HG02610 (cell line): ENCODE data around the gene SYNPO2L.
"Not testable (repeated sequence)": the region's sequence is repeated elsewhere in the genome, so short reads cannot be mapped to it uniquely, and the experiment has no call there.

Experiments used
- ATAC-seq: cut with Tn5 transposase; IDR thresholded peaks from one replicate; pipeline ENCODE4 v1.9.1; 2021; ENCODE audit warnings: mild to moderate bottlenecking, moderate library complexity; ENCODE audit not compliant: unreplicated experiment

SYNPO2L gene, protein sequence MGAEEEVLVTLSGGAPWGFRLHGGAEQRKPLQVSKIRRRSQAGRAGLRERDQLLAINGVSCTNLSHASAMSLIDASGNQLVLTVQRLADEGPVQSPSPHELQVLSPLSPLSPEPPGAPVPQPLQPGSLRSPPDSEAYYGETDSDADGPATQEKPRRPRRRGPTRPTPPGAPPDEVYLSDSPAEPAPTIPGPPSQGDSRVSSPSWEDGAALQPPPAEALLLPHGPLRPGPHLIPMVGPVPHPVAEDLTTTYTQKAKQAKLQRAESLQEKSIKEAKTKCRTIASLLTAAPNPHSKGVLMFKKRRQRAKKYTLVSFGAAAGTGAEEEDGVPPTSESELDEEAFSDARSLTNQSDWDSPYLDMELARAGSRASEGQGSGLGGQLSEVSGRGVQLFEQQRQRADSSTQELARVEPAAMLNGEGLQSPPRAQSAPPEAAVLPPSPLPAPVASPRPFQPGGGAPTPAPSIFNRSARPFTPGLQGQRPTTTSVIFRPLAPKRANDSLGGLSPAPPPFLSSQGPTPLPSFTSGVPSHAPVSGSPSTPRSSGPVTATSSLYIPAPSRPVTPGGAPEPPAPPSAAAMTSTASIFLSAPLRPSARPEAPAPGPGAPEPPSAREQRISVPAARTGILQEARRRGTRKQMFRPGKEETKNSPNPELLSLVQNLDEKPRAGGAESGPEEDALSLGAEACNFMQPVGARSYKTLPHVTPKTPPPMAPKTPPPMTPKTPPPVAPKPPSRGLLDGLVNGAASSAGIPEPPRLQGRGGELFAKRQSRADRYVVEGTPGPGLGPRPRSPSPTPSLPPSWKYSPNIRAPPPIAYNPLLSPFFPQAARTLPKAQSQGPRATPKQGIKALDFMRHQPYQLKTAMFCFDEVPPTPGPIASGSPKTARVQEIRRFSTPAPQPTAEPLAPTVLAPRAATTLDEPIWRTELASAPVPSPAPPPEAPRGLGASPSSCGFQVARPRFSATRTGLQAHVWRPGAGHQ

DNA sequence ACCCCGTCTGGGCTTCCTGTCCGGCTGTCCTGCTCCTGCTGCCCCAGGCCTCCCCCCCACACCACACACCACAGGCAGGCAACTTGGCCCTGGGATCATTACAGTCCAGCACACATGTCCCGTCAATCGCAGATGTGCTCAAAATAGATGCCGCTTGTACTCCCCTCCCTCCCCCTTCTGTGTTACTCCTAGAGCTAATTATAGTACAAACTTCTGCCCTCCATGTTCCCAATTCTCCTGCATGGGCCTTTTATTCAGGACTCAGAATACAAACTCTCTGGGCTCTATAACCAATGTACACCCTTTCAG, at the start of gene SYNPO2L:
Gene SYNPO2L (minus strand): TSS at position 40 of the 309 bp plus-strand sequence. CDS start 107 bp downstream, outside the sequence.
- no peak for ATAC-seq

DNA sequence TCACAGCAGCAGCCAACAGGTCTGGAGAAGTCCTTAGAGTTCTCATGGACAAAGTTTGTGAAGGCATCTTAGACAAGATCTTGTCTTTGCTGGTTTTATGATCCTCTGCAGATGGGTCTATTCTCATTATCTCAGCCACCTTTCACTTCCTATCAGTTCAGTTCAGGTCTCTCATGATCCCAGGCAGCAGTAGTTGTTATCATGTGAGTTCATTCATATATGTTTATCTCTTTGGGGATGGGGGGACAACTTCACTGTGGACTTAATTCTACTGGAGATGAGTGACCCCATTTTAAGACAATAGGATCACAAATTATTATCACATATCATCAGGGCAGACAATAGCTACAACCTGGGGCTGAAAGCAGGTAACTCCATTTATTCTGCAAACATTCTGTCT, 48.1 kb upstream of the SYNPO2L start:
- ATAC-seq = not testable (repeated sequence)

GRCh38 chr10:73698819-73699218, 43.0 kb upstream of the SYNPO2L start:
- not testable (repeated sequence) for ATAC-seq

- not testable (repeated sequence) for ATAC-seq
Measured at GRCh38 chr10:73697675-73698159, 41.9 kb upstream of the SYNPO2L start, which contains the start of gene AGAP5. Gene AGAP5 (minus strand): TSS chr10:73698109. CDS start chr10:73697755, 354 bp downstream.

GRCh38 chr10:73695302-73695701, 39.5 kb upstream of the SYNPO2L start:
- not testable (repeated sequence) for ATAC-seq

GRCh38 chr10:73690755-73691154, 34.9 kb upstream of the SYNPO2L start:
- not testable (repeated sequence) for ATAC-seq

- ATAC-seq = not testable (repeated sequence)
Measured at GRCh38 chr10:73689596-73689995, 33.8 kb upstream of the SYNPO2L start.

DNA sequence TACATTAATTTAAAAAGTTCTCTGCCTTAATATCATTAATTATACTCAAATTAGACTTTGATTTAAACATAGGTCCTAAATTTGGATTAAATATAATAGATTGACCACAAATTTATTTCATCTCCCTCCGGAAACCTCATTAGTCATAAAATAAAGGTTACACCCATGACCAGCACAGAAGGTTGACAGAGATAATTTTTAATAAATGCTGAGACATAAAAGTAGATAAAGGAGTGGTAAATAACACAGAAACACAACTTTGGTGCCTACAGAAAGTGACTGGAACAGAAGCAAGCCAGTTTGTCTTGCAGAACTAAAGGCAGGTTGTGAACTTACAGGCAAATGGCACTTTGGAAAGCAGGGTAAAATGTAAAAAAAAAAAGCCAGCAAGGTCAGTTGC, 31.8 kb upstream of the SYNPO2L start:
- not testable (repeated sequence) for ATAC-seq

DNA sequence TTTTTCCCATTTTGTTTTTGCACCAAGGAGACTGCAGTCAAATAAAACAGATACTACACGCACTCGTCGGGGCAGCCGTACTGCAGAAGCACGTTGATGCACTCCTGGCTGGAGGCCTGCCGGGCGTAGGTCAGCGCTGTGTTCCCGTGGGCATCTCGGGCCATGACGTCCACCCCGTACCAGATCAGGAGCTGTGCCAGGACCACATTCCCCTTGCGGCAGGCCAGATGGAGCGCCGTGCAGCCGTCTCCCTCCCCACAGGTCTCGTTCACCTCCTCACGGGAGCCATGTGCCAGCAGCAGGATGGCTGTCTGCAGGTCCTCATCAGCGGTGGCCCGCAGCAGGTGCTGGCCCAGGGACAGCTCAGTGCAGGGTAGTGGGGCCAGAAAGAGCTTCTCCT, 18.7 kb upstream of the SYNPO2L start:
- ATAC-seq = not testable (repeated sequence)

DNA sequence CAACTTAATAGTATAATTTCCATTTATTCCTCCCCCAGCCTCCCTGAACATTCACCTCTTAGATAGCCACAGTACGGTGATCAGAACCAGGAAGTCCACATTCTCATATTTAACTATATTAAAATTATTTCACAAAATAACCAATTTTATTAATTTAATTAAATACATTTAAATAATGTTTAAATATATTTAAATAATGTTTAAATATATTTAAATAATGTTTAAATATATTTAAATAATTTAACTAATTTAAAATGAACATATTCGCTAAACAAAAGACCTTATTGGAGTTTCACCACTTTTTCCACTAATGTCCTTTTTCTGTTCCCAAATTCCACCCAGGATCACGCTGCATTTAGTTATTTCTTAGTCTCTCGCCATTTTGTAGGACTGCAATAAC, 12.5 kb upstream of the SYNPO2L start:
- not testable (repeated sequence) for ATAC-seq

- ATAC-seq = not testable (repeated sequence)
Measured at GRCh38 chr10:73666153-73666809, 10.5 kb upstream of the SYNPO2L start.

DNA sequence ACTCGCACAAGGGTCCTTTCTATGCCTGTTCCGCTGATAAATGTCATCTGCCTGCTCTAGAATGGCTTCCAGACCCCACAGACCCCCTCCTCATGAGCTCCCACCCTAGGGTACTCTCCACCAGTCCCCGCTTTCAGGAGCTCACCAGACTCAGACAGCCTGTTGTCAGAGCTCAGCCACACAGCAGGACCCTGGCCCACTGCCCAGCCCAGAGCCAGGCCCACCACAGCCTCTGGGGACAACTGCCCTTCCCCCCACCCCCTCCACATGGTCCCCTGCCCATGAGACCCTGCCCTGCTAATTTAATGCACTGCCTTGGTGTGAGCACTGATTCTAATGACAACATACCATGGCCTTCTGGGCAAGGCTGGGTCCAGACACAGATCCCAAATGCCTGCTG, 9.8 kb upstream of the SYNPO2L start:
- not testable (repeated sequence) for ATAC-seq

DNA sequence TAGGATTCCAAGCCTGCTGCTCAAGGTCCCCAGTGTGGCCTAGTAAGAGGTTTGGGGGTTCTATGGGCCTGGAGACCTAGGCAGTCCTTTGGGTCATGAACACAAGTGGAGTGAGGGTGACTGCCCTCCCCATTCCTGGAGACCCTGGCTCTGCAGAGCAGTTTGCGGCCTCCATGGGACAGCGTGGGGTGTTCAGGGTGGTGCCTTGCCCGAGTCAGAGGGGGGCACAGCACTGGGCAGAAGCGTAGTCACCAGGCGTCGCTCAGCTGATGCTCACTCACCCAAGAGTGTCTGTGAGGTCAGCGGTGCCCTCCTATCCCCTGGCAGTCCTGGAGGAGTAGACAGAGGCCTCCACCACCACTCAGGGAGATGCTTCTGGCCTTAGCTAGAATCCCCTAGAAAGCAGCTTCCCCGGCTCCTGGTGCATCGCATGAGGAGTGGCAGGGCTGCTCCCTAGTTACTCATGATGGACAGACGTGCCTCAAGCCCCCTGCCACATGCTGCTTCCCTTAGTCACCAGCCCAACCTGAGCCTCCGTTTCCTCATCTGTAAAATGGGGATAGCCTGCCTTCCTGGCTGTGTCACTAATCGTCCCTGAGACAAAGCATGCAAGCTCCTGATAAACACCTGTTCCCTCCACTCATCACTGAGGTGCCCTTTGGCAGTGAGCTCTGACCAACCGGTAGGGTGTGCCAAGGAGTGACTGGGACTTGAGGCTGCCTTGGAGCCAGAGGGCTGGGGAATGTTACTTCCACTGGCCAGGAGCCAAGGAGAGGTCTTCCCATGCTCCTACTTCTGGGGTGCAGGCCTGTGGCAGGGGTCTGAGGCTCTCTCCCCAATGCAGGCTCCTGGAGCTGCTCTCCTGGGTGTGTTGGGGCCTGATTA, 8.6 kb upstream of the SYNPO2L start:
- not testable (repeated sequence) for ATAC-seq

GRCh38 chr10:73663621-73664020, 7.8 kb upstream of the SYNPO2L start:
- not testable (repeated sequence) for ATAC-seq

- not testable (repeated sequence) for ATAC-seq
Measured at GRCh38 chr10:73662705-73663104, 6.9 kb upstream of the SYNPO2L start.

DNA sequence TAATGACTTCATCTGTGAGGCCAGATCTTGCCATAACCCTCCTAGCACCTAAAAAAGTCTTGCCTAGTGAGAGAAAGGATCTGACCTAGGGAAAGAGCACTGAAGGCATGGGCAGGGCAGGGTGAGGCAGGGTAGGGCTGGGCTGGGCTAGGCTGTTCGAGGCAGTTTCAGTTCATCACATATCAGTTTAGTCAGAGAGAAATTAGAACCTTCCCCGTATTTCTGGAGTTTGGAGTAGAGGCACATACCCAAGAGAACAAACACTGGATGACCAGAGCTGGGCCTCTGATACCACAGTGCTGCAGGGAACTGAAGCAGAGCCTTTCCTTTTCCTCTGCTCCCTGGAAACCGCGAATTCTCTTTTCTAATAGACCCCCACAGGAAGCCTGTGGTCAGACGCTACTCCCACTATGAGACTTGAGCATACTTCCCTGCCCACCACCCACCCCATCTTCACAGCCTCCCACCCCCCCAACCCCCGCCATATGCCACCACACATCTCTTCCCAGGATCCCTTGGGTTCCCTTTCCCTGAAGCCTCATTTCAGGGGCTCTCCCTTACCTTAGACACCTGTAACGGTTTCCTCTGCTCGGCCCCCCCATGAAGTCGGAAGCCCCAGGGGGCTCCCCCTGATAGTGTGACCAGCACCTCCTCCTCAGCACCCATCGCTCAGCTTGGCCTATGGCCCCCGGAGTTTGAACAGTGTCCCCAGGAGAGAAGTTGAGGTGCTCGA, 406 bp downstream of the SYNPO2L start:
- ATAC-seq = no peak

DNA sequence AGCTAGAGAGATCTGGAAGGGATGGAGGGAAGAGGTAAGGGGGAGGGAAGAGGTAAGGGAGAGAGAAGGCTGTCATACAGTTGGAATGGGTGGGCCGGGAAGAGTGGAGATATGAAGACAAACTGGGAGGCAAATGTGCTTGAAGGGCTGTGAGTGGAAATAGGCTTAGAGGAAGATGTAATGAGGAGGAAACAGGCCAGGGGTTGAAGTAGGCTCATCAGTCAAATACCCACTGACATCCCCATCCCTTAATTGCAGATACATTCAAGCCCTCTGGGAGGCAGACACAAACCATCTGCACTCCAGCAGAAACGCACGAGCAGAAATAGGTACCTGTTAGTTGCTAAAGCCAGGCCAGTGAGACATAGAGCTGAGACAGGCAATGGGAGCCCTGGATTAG, 2.1 kb downstream of the SYNPO2L start:
- no peak for ATAC-seq

DNA sequence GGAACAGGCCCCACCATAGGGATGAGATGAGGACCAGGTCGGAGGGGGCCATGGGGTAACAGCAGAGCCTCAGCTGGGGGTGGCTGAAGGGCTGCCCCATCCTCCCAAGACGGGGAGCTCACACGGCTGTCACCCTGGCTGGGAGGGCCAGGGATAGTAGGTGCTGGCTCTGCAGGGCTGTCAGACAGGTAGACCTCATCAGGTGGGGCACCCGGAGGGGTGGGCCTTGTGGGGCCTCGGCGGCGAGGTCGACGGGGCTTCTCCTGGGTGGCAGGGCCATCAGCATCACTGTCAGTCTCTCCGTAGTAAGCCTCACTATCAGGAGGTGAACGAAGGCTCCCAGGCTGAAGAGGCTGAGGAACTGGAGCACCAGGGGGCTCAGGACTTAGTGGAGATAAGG, 2.6 kb downstream of the SYNPO2L start:
- no peak for ATAC-seq
